ENCODE measurements around the gene SNAI3. TPM values are rescaled to one million over a fixed set of nuclear protein-coding genes. Genes with fewer than 3 reads are reported as not detected.

SNAI3 gene
- total RNA-seq, 1 donor from 2014 or later, result 3.1 TPM

DNA sequence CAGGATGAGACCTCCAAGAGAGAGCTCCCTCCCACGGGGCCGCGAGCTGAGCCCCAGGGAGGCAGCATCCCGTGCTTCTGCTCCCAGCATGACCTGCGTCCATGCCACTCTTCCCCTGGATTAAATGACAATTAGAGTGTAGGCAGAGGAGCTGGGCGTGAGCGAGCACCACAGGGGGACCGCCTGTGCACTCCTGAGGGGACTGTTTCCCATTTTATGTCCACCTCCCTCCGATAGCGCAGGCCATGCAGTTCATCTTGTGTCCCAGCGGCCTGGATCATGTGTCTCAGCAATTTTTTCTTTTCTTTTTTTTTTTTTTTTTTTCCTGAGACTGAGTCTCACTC lies 53.7 kb downstream of the SNAI3 start:
- Histone ChIP-seq H3K9me3 (replicated peaks) (no peaks in the 10 kb centered on the region), H3K27me3 (ENCODE audit: low read depth) (peaks cover 29% of the 10 kb centered on the region), H3K4me3 (no peak overlapping the region), H3K4me1 (peaks cover 48% of the 10 kb centered on the region), H3K27ac (replicated peaks) (no peak overlapping the region), H3K36me3 (peaks cover 41% of the 10 kb centered on the region)
- intact Hi-C loops (cut with micrococcal nuclease), result no loop called here
- DNase-seq, result no peak
- TF ChIP-seq, protein P1, sequence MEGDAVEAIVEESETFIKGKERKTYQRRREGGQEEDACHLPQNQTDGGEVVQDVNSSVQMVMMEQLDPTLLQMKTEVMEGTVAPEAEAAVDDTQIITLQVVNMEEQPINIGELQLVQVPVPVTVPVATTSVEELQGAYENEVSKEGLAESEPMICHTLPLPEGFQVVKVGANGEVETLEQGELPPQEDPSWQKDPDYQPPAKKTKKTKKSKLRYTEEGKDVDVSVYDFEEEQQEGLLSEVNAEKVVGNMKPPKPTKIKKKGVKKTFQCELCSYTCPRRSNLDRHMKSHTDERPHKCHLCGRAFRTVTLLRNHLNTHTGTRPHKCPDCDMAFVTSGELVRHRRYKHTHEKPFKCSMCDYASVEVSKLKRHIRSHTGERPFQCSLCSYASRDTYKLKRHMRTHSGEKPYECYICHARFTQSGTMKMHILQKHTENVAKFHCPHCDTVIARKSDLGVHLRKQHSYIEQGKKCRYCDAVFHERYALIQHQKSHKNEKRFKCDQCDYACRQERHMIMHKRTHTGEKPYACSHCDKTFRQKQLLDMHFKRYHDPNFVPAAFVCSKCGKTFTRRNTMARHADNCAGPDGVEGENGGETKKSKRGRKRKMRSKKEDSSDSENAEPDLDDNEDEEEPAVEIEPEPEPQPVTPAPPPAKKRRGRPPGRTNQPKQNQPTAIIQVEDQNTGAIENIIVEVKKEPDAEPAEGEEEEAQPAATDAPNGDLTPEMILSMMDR (IDR thresholded peaks at IDR 0.05; ENCODE audit: borderline replicate concordance), result no peak

DNA sequence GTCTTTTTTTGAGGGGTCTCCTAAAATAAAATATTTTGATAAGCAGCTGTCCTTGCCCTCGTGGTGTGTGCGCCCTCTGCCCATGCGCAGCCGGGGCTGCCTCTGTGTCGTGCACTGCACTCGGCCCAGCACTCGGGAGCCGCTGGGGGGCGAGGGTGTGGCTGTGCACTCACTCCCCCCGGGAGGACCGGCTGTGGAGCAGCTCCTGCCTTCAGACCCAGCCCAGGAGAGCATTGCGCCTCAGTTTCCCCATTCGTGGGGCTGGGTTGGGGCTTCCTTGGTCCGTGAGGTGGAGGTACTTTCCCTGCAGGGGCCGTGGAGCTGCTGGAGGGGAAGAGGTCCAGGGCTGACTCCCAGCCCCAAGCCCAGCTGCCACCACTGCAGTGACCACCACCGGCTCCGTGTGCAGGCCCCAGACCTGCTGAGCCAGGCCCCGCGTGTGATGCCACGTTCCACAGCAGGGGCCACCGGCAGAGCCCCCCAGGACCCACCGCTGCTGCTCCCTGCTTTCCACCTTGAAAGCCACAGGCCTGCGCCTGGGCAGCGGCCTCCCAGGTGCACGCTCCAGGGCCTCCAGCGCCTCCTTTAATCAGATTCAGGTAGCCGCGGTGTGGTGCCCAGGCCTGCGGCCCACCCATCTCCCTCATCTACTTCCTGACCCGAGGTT lies 54.3 kb downstream of the SNAI3 start:
- H3K4me1 ChIP-seq, result peaks cover 48% of the 10 kb centered on the region
- intact Hi-C loops (cut with micrococcal nuclease), result no loop called here
- no peaks in the 10 kb centered on the region for H3K9me3 ChIP-seq (replicated peaks)
- H3K27ac ChIP-seq (replicated peaks), result peak overlapping the region; percentile 71
- TF ChIP-seq, protein P1 (IDR thresholded peaks at IDR 0.05; ENCODE audit: borderline replicate concordance), result no peak
- peaks cover 44% of the 10 kb centered on the region for H3K36me3 ChIP-seq
- DNase-seq, result no peak
- peaks cover 24% of the 10 kb centered on the region for H3K27me3 ChIP-seq (ENCODE audit: low read depth)
- no peak overlapping the region for H3K4me3 ChIP-seq

DNA sequence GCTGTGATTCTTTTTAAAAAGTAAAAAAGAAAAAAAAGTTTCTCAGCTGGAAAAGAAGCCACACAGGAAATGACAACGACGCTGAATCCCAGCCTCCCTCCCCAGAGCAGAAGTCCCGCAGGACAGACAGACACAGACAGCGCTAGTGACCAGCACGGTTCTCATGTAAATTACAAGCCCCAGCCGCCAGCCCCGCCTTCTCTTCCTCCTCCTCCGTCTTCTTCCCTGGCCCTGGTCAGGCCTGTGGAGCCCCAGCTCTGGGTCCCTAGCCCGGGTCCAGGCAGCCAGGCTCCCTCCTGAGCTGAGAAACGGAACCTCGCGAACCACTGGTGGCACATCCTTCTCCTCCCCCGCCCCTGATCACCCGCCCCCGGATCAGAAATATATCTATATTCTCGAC lies 54.9 kb downstream of the SNAI3 start:
- TF ChIP-seq, protein P1 (IDR thresholded peaks at IDR 0.05; ENCODE audit: borderline replicate concordance), result no peak
- Histone ChIP-seq H3K9me3 (replicated peaks) (no peaks in the 10 kb centered on the region), H3K4me3 (no peak overlapping the region), H3K36me3 (peaks cover 51% of the 10 kb centered on the region), H3K4me1 (peaks cover 48% of the 10 kb centered on the region), H3K27ac (replicated peaks) (peak overlapping the region; percentile 71), H3K27me3 (ENCODE audit: low read depth) (peaks cover 17% of the 10 kb centered on the region)
- peak; percentile 43 for DNase-seq
- intact Hi-C loops (cut with micrococcal nuclease), result no loop called here

DNA sequence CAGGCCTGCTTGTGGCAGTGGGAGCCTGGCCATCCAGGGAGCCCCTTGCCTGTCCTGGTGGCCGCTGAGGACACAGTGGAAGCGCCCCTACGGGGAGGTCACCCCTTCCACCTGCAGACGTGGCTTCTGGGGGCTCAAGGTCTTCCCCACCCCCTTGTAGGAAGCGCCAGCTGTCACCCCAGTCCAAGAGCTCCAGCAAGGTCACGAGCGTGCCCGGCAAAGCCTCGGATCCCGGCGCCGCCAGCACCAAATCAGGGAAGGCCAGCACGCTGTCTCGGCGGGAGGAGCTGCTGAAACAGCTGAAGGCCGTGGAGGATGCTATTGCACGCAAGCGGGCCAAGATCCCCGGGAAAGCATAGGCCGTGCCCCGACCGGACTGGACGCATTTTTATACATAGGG lies 55.4 kb downstream of the SNAI3 start:
- Histone ChIP-seq H3K4me1 (peaks cover 48% of the 10 kb centered on the region), H3K9me3 (replicated peaks) (no peaks in the 10 kb centered on the region), H3K27me3 (ENCODE audit: low read depth) (peaks cover 13% of the 10 kb centered on the region), H3K27ac (replicated peaks) (peak overlapping the region; percentile 71), H3K4me3 (no peak overlapping the region), H3K36me3 (peaks cover 55% of the 10 kb centered on the region)
- intact Hi-C loops (cut with micrococcal nuclease), result no loop called here
- no peak for DNase-seq
- TF ChIP-seq, protein P1 (IDR thresholded peaks at IDR 0.05; ENCODE audit: borderline replicate concordance), result no peak

DNA sequence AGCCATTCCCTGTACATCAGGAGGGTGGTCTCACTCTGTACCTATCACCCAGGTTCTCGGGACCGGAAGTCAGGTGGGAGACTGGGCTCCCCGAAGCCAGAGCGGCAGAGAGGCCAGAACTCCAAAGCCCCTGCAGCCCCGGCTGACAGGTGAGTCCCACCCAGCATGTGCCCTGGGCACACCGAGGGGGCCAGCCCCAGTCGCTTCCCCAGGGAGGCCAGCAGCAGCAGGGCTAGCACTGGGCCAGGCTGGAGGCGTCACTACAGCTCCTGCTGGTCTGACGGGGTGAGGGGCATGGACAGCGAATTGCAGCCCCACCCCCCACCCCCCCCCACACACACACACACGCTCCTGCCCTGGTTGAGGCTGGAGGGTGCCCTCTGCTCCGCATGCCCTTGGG lies 55.9 kb downstream of the SNAI3 start:
- H3K27me3 ChIP-seq (ENCODE audit: low read depth), result peaks cover 8% of the 10 kb centered on the region
- TF ChIP-seq, protein P1 (IDR thresholded peaks at IDR 0.05; ENCODE audit: borderline replicate concordance), result no peak
- no peak for DNase-seq
- H3K4me1 ChIP-seq, result peaks cover 48% of the 10 kb centered on the region
- peak overlapping the region; percentile 71 for H3K27ac ChIP-seq (replicated peaks)
- intact Hi-C loops (cut with micrococcal nuclease), result no loop called here
- H3K4me3 ChIP-seq, result no peak overlapping the region
- peaks cover 61% of the 10 kb centered on the region for H3K36me3 ChIP-seq
- no peaks in the 10 kb centered on the region for H3K9me3 ChIP-seq (replicated peaks)

All from left ventricle myocardium inferior (tissue), 1 donor.